ENCODE measurements around the gene TBCK. TPM values are rescaled to one million over a fixed set of nuclear protein-coding genes. Genes with fewer than 3 reads are reported as not detected.

Gene TBCK
- total and polyA plus RNA-seq, 2 donors (not counting 3 experiments of a cell fraction or from before 2014, with no cell fraction given): 18.2 to 38.6 TPM

DNA sequence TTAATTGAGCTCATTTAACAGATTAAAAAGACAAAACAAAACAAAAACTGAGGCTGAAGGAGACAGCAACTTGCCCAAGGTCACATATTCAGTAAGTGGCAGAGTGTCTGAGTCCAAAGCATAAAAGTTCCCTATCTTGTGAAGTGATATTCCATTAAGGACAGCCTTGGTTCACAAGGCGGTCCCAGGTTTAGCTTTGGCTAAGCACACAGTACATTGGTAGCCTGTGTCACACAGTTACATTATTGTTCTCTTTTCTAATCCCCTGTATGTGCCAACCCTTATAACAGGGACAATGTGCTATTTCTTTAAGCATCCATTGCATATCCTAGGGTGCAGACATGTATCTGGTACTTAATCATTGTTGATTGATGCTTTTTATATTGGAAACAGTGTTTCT, 280.8 kb downstream of the TBCK start:
- H3K9me3 ChIP-seq (replicated peaks; ENCODE audit: control insufficient read depth, insufficient read depth, low read length): no peaks in the 10 kb centered on the region
- intact Hi-C loops (cut with micrococcal nuclease): no loop called here
- CTCF ChIA-PET: no interaction called here
- H3K79me2 ChIP-seq (ENCODE audit: control insufficient read depth, insufficient read depth, low read length): no peaks in the 10 kb centered on the region
- BruUV-seq (replicated peaks): no TSS peak
- no peaks in the 10 kb centered on the region for H3K27me3 ChIP-seq (ENCODE audit: control insufficient read depth in 2 of 2, insufficient read depth in 2 of 2, low read length in 2 of 2)
- no peak for FAIRE-seq
- TF ChIP-seq JUN (IDR thresholded peaks at IDR 0.05; ENCODE audit: borderline replicate concordance, insufficient read depth, insufficient read length, low read depth) (no peak), POLR2AphosphoS5 (IDR thresholded peaks at IDR 0.05; ENCODE audit: insufficient read depth, low read depth, low read length) (no peak), GATA2 (IDR thresholded peaks at IDR 0.05; ENCODE audit: insufficient read depth, insufficient read length, low read depth, low read length) (no peak), FOS (IDR thresholded peaks at IDR 0.05; ENCODE audit: borderline replicate concordance, insufficient read depth, low read length) (no peak), MYC (IDR thresholded peaks at IDR 0.05; ENCODE audit: low read depth, low read length) (no peak)
- TF ChIP-seq, protein P1, sequence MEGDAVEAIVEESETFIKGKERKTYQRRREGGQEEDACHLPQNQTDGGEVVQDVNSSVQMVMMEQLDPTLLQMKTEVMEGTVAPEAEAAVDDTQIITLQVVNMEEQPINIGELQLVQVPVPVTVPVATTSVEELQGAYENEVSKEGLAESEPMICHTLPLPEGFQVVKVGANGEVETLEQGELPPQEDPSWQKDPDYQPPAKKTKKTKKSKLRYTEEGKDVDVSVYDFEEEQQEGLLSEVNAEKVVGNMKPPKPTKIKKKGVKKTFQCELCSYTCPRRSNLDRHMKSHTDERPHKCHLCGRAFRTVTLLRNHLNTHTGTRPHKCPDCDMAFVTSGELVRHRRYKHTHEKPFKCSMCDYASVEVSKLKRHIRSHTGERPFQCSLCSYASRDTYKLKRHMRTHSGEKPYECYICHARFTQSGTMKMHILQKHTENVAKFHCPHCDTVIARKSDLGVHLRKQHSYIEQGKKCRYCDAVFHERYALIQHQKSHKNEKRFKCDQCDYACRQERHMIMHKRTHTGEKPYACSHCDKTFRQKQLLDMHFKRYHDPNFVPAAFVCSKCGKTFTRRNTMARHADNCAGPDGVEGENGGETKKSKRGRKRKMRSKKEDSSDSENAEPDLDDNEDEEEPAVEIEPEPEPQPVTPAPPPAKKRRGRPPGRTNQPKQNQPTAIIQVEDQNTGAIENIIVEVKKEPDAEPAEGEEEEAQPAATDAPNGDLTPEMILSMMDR (IDR thresholded peaks at IDR 0.05; ENCODE audit: extremely low read depth in 1 of 2, insufficient read depth in 1 of 2, low read depth in 1 of 2, low read length in 2 of 2): no peak
- no peak overlapping the region for H3K4me3 ChIP-seq (replicated peaks in 1 of 3; ENCODE audit: insufficient read depth in 1 of 3, low read depth in 1 of 3, low read length in 3 of 3)
- no peak overlapping the region for H3K9ac ChIP-seq (replicated peaks; ENCODE audit: extremely low read depth, insufficient read depth, low read length)
- no peaks in the 10 kb centered on the region for H4K20me1 ChIP-seq (replicated peaks; ENCODE audit: control insufficient read depth, extremely low read depth, insufficient read depth, low read length)
- DNase-seq (ENCODE audit: low read depth, low spot score): no peak
- no peak overlapping the region for H3K4me2 ChIP-seq (ENCODE audit: insufficient read depth, low read length)
- no peaks in the 10 kb centered on the region for H3K36me3 ChIP-seq (ENCODE audit: control insufficient read depth in 2 of 2, extremely low read depth in 1 of 2, insufficient read depth in 2 of 2, low read length in 2 of 2)
- H3K27ac ChIP-seq (ENCODE audit: insufficient read depth, low read depth, low read length): no peak overlapping the region
- no peaks in the 10 kb centered on the region for H3K4me1 ChIP-seq (ENCODE audit: control insufficient read depth, extremely low read depth, insufficient read depth, low read length)
- H2AFZ ChIP-seq (ENCODE audit: low read depth, low read length): no peak overlapping the region
- H3K9me1 ChIP-seq (replicated peaks; ENCODE audit: control insufficient read depth, extremely low read depth, insufficient read depth, low read length): no peaks in the 10 kb centered on the region
- dilution Hi-C loops (cut with MboI; ENCODE audit: extremely low pct_ligation_motif_present, low sequenced_read_pairs): no loop called here
- POLR2A ChIA-PET: no interaction called here

DNA sequence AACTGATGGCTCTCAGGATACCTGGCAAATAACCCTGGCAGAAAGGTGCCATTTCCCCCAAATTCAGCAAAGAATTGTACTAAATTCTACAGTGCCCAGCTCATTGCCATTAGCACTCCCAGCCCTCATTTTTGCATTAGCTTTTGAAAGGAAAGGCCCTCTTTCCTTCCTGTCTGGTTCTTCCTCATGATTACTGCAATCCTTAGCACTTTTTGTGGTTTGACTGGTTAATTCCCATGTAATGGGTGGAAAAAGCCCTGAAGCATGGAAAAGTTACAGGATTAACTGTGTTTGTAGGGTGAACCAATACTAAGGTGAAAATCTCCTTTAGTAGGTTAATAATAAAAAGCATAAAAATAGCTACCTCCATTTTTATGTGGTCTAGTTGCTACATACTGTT, 281.3 kb downstream of the TBCK start:
- intact Hi-C loops (cut with micrococcal nuclease) (no loop called here), dilution Hi-C loops (cut with MboI; ENCODE audit: extremely low pct_ligation_motif_present, low sequenced_read_pairs) (no loop called here)
- no peaks in the 10 kb centered on the region for H3K79me2 ChIP-seq (ENCODE audit: control insufficient read depth, insufficient read depth, low read length)
- H3K36me3 ChIP-seq (ENCODE audit: control insufficient read depth in 2 of 2, extremely low read depth in 1 of 2, insufficient read depth in 2 of 2, low read length in 2 of 2): no peaks in the 10 kb centered on the region
- FAIRE-seq: no peak
- no peak overlapping the region for H3K4me3 ChIP-seq (replicated peaks in 1 of 3; ENCODE audit: insufficient read depth in 1 of 3, low read depth in 1 of 3, low read length in 3 of 3)
- H3K27me3 ChIP-seq (ENCODE audit: control insufficient read depth in 2 of 2, insufficient read depth in 2 of 2, low read length in 2 of 2): no peaks in the 10 kb centered on the region
- H3K9ac ChIP-seq (replicated peaks; ENCODE audit: extremely low read depth, insufficient read depth, low read length): no peak overlapping the region
- H3K4me1 ChIP-seq (ENCODE audit: control insufficient read depth, extremely low read depth, insufficient read depth, low read length): no peaks in the 10 kb centered on the region
- H3K9me3 ChIP-seq (replicated peaks; ENCODE audit: control insufficient read depth, insufficient read depth, low read length): no peaks in the 10 kb centered on the region
- ChIA-PET CTCF (no interaction called here), POLR2A (no interaction called here)
- TF ChIP-seq FOS (IDR thresholded peaks at IDR 0.05; ENCODE audit: borderline replicate concordance, insufficient read depth, low read length) (no peak), JUN (IDR thresholded peaks at IDR 0.05; ENCODE audit: borderline replicate concordance, insufficient read depth, insufficient read length, low read depth) (no peak), MAX (IDR thresholded peaks at IDR 0.05; ENCODE audit: insufficient read depth, insufficient read length) (no peak), MYC (IDR thresholded peaks at IDR 0.05; ENCODE audit: low read depth, low read length) (no peak), EZH2 (IDR thresholded peaks at IDR 0.05; ENCODE audit: borderline replicate concordance, low read depth, low read length, severe bottlenecking) (no peak), POLR2AphosphoS5 (IDR thresholded peaks at IDR 0.05; ENCODE audit: insufficient read depth, low read depth, low read length) (no peak), POLR2A (IDR thresholded peaks at IDR 0.05; ENCODE audit: low read depth, low read length) (no peak), GATA2 (IDR thresholded peaks at IDR 0.05; ENCODE audit: insufficient read depth, insufficient read length, low read depth, low read length) (no peak)
- TF ChIP-seq, protein P1 (IDR thresholded peaks at IDR 0.05; ENCODE audit: extremely low read depth in 1 of 2, insufficient read depth in 1 of 2, low read depth in 1 of 2, low read length in 2 of 2): no peak
- BruUV-seq (replicated peaks): no TSS peak
- DNase-seq (ENCODE audit: low read depth, low spot score): no peak
- no peak overlapping the region for H3K27ac ChIP-seq (ENCODE audit: insufficient read depth, low read depth, low read length)
- H4K20me1 ChIP-seq (replicated peaks; ENCODE audit: control insufficient read depth, extremely low read depth, insufficient read depth, low read length): no peaks in the 10 kb centered on the region
- H3K9me1 ChIP-seq (replicated peaks; ENCODE audit: control insufficient read depth, extremely low read depth, insufficient read depth, low read length): no peaks in the 10 kb centered on the region
- H2AFZ ChIP-seq (ENCODE audit: low read depth, low read length): no peak overlapping the region
- no peak overlapping the region for H3K4me2 ChIP-seq (ENCODE audit: insufficient read depth, low read length)
